ENCODE results near the gene FGR. TPM values are rescaled to one million over a fixed set of nuclear protein-coding genes. Genes with fewer than 3 reads are reported as not detected.

FGR gene
- total and polyA plus RNA-seq, 2 of the 13 experiments (the other 11 are each of a cell fraction or from before 2014, with no cell fraction given) = not detected

DNA sequence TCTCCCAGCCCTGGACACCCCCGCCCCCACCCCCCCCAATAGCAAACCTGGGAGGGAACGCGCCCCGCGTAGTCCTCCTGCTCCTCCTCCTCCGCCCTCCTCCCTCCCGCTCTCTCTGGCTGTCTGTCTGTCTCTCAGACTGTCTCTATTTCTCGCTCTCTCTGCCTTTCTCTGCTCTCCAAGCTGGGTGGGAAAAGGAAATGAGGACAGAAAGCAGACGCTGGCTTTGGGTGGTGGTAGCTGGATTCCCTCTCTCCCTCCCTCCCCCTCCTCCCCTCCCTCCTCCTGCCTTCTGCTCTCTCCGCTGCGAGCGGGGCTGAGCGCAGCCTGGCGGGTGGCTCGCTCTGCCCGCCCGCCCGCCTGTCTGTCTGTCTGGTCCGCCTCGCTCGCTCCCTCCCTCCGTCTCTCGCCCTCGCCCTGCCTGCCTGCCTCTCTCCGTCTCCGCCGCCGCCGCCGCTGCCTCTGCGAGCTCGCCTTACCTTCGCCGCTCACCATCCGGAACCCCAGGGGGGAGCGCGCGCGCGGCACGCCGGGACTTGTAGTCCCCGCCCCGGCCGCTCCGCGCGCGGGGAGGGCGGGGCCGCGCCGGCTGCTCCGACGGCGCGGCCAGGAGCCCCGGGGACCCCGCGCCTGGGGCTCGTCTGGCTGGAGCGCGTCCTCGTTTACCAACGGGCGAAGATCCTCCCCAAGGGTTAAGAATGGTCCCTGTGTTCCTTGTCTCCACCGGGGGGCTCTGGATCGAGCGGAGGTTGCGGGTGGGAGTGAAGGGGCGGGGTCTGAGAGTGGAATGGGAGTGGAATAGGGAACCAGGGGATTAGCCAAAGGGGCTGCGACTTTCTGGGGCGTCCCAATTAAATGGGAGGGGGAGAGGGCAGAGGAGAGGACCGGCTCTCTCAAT is 31.1 kb downstream of the FGR start, which contains the start of gene AHDC1 (continued):
- TF ChIP-seq MEF2D (CRISPR knock-in tag; IDR thresholded peaks at IDR 0.05) = 0 out of 2 replicates have a peak, but pooled peaks have one; percentile 17
- TF ChIP-seq FOXP1 (IDR thresholded peaks at IDR 0.05) = no peak
- no peak for TF ChIP-seq FOXP1 (CRISPR knock-in tag; IDR thresholded peaks at IDR 0.05)
- TF ChIP-seq, protein P1, sequence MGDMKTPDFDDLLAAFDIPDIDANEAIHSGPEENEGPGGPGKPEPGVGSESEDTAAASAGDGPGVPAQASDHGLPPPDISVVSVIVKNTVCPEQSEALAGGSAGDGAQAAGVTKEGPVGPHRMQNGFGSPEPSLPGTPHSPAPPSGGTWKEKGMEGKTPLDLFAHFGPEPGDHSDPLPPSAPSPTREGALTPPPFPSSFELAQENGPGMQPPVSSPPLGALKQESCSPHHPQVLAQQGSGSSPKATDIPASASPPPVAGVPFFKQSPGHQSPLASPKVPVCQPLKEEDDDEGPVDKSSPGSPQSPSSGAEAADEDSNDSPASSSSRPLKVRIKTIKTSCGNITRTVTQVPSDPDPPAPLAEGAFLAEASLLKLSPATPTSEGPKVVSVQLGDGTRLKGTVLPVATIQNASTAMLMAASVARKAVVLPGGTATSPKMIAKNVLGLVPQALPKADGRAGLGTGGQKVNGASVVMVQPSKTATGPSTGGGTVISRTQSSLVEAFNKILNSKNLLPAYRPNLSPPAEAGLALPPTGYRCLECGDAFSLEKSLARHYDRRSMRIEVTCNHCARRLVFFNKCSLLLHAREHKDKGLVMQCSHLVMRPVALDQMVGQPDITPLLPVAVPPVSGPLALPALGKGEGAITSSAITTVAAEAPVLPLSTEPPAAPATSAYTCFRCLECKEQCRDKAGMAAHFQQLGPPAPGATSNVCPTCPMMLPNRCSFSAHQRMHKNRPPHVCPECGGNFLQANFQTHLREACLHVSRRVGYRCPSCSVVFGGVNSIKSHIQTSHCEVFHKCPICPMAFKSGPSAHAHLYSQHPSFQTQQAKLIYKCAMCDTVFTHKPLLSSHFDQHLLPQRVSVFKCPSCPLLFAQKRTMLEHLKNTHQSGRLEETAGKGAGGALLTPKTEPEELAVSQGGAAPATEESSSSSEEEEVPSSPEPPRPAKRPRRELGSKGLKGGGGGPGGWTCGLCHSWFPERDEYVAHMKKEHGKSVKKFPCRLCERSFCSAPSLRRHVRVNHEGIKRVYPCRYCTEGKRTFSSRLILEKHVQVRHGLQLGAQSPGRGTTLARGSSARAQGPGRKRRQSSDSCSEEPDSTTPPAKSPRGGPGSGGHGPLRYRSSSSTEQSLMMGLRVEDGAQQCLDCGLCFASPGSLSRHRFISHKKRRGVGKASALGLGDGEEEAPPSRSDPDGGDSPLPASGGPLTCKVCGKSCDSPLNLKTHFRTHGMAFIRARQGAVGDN (CRISPR knock-in tag; IDR thresholded peaks at IDR 0.05) = peak; percentile 37; the same call in 1 of the 2 replicates
- peak; percentile 91 for TF ChIP-seq GABPB1 (CRISPR knock-in tag; IDR thresholded peaks at IDR 0.05)
- 0 out of 2 replicates have a peak, but pooled peaks have one; percentile 64 for TF ChIP-seq ZMYM3 (CRISPR knock-in tag; IDR thresholded peaks at IDR 0.05)
- no peak for TF ChIP-seq PLRG1 (conservative IDR thresholded peaks at IDR 0.05)
- TF ChIP-seq SIX1 (CRISPR knock-in tag; IDR thresholded peaks at IDR 0.05; ENCODE audit: borderline replicate concordance) = no peak
- TF ChIP-seq NR2C2 (CRISPR knock-in tag; IDR thresholded peaks at IDR 0.05; ENCODE audit: borderline replicate concordance) = peak; percentile 75
- TF ChIP-seq KAT7 (CRISPR knock-in tag; IDR thresholded peaks at IDR 0.05; ENCODE audit: borderline replicate concordance) = peak; percentile 30; the same call in 1 of the 2 replicates
- no peak for TF ChIP-seq ZZZ3 (CRISPR knock-in tag; IDR thresholded peaks at IDR 0.05; ENCODE audit: borderline replicate concordance)
- TF ChIP-seq RNF2 (conservative IDR thresholded peaks at IDR 0.05; ENCODE audit: low read depth) = no peak
- TF ChIP-seq ARHGAP35 (CRISPR knock-in tag; IDR thresholded peaks at IDR 0.05; ENCODE audit: borderline replicate concordance) = 0 out of 2 replicates have a peak, but pooled peaks have one; percentile 42
- TF ChIP-seq, protein P2, sequence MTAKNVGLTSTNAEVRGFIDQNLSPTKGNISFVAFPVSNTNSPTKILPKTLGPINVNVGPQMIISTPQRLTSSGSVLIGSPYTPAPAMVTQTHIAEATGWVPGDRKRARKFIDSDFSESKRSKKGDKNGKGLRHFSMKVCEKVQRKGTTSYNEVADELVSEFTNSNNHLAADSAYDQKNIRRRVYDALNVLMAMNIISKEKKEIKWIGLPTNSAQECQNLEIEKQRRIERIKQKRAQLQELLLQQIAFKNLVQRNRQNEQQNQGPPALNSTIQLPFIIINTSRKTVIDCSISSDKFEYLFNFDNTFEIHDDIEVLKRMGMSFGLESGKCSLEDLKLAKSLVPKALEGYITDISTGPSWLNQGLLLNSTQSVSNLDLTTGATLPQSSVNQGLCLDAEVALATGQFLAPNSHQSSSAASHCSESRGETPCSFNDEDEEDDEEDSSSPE (CRISPR knock-in tag; IDR thresholded peaks at IDR 0.05) = 0 out of 2 replicates have a peak, but pooled peaks have one; percentile 32
- TF ChIP-seq ERF (CRISPR knock-in tag; IDR thresholded peaks at IDR 0.05) = peak; percentile 19; the same call in 1 of the 2 replicates
- TF ChIP-seq, protein P3, sequence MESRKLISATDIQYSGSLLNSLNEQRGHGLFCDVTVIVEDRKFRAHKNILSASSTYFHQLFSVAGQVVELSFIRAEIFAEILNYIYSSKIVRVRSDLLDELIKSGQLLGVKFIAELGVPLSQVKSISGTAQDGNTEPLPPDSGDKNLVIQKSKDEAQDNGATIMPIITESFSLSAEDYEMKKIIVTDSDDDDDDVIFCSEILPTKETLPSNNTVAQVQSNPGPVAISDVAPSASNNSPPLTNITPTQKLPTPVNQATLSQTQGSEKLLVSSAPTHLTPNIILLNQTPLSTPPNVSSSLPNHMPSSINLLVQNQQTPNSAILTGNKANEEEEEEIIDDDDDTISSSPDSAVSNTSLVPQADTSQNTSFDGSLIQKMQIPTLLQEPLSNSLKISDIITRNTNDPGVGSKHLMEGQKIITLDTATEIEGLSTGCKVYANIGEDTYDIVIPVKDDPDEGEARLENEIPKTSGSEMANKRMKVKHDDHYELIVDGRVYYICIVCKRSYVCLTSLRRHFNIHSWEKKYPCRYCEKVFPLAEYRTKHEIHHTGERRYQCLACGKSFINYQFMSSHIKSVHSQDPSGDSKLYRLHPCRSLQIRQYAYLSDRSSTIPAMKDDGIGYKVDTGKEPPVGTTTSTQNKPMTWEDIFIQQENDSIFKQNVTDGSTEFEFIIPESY (CRISPR knock-in tag; IDR thresholded peaks at IDR 0.05) = no peak
- TF ChIP-seq, protein P4, sequence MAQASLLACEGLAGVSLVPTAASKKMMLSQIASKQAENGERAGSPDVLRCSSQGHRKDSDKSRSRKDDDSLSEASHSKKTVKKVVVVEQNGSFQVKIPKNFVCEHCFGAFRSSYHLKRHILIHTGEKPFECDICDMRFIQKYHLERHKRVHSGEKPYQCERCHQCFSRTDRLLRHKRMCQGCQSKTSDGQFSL (CRISPR knock-in tag; IDR thresholded peaks at IDR 0.05) = peak; percentile 81
- TF ChIP-seq ARNT2 (CRISPR knock-in tag; IDR thresholded peaks at IDR 0.05; ENCODE audit: low read depth) = no peak
- TF ChIP-seq, protein P5, sequence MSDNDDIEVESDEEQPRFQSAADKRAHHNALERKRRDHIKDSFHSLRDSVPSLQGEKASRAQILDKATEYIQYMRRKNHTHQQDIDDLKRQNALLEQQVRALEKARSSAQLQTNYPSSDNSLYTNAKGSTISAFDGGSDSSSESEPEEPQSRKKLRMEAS (IDR thresholded peaks at IDR 0.05) = peak; percentile 67; the same call in 1 of the 2 replicates
- TF ChIP-seq ZNF674 (CRISPR knock-in tag; IDR thresholded peaks at IDR 0.05; ENCODE audit: low read depth) = no peak
- TF ChIP-seq FOXC1 (CRISPR knock-in tag; IDR thresholded peaks at IDR 0.05; ENCODE audit: borderline replicate concordance) = no peak
